ENCODE data around the gene CLEC1A.
A peak's percentile ranks its signal among the peaks of the same experiment; 100 is the strongest.

The CLEC1A gene, protein sequence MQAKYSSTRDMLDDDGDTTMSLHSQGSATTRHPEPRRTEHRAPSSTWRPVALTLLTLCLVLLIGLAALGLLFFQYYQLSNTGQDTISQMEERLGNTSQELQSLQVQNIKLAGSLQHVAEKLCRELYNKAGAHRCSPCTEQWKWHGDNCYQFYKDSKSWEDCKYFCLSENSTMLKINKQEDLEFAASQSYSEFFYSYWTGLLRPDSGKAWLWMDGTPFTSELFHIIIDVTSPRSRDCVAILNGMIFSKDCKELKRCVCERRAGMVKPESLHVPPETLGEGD

DNA sequence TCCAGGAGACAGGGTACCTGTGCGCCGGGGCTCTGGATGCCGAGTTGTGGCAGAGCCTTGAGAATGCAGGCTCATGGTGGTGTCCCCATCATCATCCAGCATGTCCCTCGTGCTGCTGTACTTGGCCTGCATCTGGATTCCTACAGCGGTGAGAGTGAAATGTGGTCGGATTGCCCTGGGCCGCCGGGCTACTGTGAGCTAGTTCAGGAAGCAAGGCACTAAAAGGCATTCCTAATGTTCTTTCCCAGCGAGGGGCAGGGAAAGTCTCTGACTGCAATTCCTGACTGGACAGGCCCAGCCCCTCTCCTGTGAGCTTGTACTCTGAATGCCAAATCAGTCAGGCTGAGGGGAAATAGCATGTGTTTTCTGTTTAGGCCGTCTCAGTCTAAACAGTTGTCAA is at the start of gene CLEC1A:
CLEC1A (minus strand) TSS at position 195 of the 400 bp plus-strand sequence; CDS start at position 132, 63 bp downstream.
- TF ChIP-seq FOXM1 (IDR thresholded peaks at IDR 0.05; ENCODE audit: borderline replicate concordance, low read depth) (no peak), TEAD4 (IDR thresholded peaks at IDR 0.05) (no peak), MAX (IDR thresholded peaks at IDR 0.05) (no peak)

DNA sequence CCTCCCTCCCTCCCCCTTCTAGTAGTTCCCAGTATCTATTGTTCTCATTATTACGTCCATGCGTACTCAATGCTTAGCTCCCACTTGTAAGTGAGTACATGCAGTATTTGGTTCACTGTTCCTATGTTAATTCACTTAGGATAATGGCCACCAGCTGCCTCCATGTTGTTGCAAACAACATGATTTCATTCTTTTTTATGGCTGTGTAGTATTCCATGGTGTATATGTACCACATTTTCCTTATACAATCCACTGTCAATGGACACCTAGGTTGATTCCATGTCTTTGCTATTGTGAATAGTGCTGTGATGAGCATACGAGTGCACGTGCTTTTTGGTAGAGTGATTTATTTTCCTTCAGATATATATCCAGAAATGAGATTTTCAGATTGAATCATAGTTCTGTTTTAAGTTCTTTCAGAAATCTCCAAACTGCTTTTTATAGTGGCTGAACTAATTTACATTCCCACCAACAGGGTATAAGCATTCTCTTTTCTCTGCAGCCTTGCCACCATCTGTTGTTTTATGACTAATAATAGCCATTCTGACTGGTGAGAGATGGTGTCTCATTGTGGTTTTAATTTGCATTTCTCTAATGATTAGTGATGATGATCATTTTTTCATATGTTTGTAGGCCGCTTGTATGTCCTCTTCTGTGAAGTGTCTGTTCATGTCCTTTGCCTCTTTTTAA is 49.1 kb upstream of the CLEC1A start:
- TF ChIP-seq CREB1 (IDR thresholded peaks at IDR 0.05; ENCODE audit: low read depth) (no peak), TAF1 (IDR thresholded peaks at IDR 0.05; ENCODE audit: low read depth) (no peak), TEAD4 (IDR thresholded peaks at IDR 0.05) (no peak), MAX (IDR thresholded peaks at IDR 0.05) (no peak), FOXM1 (IDR thresholded peaks at IDR 0.05; ENCODE audit: borderline replicate concordance, low read depth) (no peak), EGR1 (IDR thresholded peaks at IDR 0.05) (no peak), ZBTB7A (IDR thresholded peaks at IDR 0.05; ENCODE audit: low read depth) (no peak)
- TF ChIP-seq, protein P1, sequence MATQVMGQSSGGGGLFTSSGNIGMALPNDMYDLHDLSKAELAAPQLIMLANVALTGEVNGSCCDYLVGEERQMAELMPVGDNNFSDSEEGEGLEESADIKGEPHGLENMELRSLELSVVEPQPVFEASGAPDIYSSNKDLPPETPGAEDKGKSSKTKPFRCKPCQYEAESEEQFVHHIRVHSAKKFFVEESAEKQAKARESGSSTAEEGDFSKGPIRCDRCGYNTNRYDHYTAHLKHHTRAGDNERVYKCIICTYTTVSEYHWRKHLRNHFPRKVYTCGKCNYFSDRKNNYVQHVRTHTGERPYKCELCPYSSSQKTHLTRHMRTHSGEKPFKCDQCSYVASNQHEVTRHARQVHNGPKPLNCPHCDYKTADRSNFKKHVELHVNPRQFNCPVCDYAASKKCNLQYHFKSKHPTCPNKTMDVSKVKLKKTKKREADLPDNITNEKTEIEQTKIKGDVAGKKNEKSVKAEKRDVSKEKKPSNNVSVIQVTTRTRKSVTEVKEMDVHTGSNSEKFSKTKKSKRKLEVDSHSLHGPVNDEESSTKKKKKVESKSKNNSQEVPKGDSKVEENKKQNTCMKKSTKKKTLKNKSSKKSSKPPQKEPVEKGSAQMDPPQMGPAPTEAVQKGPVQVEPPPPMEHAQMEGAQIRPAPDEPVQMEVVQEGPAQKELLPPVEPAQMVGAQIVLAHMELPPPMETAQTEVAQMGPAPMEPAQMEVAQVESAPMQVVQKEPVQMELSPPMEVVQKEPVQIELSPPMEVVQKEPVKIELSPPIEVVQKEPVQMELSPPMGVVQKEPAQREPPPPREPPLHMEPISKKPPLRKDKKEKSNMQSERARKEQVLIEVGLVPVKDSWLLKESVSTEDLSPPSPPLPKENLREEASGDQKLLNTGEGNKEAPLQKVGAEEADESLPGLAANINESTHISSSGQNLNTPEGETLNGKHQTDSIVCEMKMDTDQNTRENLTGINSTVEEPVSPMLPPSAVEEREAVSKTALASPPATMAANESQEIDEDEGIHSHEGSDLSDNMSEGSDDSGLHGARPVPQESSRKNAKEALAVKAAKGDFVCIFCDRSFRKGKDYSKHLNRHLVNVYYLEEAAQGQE (IDR thresholded peaks at IDR 0.05; ENCODE audit: low read depth) = no peak

- no peak for TF ChIP-seq MAX (IDR thresholded peaks at IDR 0.05)
- no peak for TF ChIP-seq USF1 (IDR thresholded peaks at IDR 0.05)
Measured at GRCh38 chr12:10142976-10143589, 44.3 kb upstream of the CLEC1A start.

DNA sequence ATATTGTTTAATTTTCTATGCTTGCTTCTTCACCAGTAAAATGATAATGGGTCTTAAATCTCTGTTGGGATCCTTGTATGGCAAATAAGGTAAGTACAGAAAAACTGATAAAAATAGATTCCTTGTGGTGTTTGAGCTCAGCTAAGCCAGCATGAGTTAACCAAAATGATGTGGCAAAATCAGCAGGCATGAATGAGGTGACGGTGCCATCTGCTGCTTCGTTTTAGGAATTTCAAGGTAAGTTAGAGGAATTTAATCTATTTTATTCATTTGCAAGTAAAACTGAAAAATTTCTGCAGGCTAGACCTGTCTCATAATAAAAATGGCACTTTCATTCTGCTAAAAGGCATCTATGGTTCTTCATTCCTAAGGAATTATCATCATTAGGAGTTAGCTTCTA is 41.2 kb upstream of the CLEC1A start:
- peak; percentile 89 for TF ChIP-seq RAD21 (IDR thresholded peaks at IDR 0.05; ENCODE audit: low read depth)
- TF ChIP-seq ZBTB7A (IDR thresholded peaks at IDR 0.05; ENCODE audit: low read depth) = no peak

GRCh38 chr12:10136637-10137205 is 37.9 kb upstream of the CLEC1A start:
- TF ChIP-seq EGR1 (IDR thresholded peaks at IDR 0.05) (no peak), TEAD4 (IDR thresholded peaks at IDR 0.05) (no peak), MAX (IDR thresholded peaks at IDR 0.05) (no peak), YY1 (IDR thresholded peaks at IDR 0.05; ENCODE audit: low read depth) (no peak), FOXM1 (IDR thresholded peaks at IDR 0.05; ENCODE audit: borderline replicate concordance, low read depth) (no peak), TCF12 (IDR thresholded peaks at IDR 0.05; ENCODE audit: low read depth) (no peak), CREB1 (IDR thresholded peaks at IDR 0.05; ENCODE audit: low read depth) (no peak), CEBPB (IDR thresholded peaks at IDR 0.05) (no peak), NFIC (IDR thresholded peaks at IDR 0.05) (no peak), EP300 (IDR thresholded peaks at IDR 0.05; ENCODE audit: borderline replicate concordance) (no peak), RAD21 (IDR thresholded peaks at IDR 0.05; ENCODE audit: low read depth) (no peak), ZBTB7A (IDR thresholded peaks at IDR 0.05; ENCODE audit: low read depth) (no peak), TAF1 (IDR thresholded peaks at IDR 0.05; ENCODE audit: low read depth) (no peak), USF1 (IDR thresholded peaks at IDR 0.05) (no peak)
- TF ChIP-seq, protein P1 (IDR thresholded peaks at IDR 0.05; ENCODE audit: low read depth) = no peak
